Measurements from ENCODE around the gene CALN1.
"Not testable (repeated sequence)": the region's sequence is repeated elsewhere in the genome, so short reads cannot be mapped to it uniquely, and the experiment has no call there.

CALN1 gene

GRCh38 chr7:72268796-72269195 lies 143.3 kb downstream of the CALN1 start:
- no peak for DNase-seq (ENCODE audit: low read depth in 2 of 2, low spot score in 1 of 2)

- no peak for DNase-seq (ENCODE audit: low read depth in 2 of 2, low spot score in 1 of 2)
Observed at GRCh38 chr7:72268090-72268489, 144.0 kb downstream of the CALN1 start.

DNA sequence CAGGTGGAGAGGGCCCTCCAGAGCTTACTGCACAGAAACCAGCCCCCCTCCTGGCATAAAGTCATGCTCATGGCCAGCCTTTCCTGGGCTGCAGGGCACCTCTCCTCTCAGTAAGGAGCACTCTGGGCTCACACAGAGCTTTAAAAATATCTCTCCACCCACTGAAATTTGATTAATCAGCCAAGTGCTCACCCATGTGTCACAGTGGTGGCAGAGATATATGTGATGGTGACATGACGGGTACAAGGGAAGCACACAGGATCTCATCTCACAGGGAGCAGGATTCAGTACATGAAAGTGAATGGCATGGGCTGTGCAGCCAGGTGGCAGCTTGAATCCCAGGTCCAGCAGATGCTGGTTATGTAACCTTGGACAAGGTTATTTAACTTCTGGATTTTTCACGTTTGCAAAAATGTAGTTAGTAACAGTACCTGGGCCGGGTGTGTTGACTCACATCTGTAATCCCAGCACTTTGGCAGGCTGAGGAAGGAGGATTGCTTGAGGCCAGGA lies 144.8 kb downstream of the CALN1 start:
- DNase-seq (ENCODE audit: low read depth in 2 of 2, low spot score in 1 of 2), result no peak

DNA sequence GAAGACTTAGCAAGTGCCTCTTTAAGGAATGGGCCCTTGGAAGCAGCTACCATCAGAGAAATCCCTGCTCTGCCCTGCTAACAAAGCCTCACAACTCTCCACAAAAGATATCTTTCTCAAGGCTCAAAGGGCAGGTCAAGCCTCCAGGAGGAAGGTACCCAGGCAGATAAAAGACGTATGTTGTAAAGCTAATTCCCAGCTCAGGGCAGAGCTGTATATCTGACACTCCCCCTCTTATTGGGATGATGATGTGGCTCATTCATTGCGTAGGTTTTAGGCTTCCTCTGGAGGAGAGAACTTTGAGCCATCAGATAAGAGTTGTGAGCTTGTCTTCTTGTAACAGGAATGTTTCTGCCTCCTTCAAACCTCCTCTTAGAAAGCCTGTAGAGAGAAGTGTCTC lies 145.4 kb downstream of the CALN1 start:
- no peak for DNase-seq (ENCODE audit: low read depth in 2 of 2, low spot score in 1 of 2)

DNA sequence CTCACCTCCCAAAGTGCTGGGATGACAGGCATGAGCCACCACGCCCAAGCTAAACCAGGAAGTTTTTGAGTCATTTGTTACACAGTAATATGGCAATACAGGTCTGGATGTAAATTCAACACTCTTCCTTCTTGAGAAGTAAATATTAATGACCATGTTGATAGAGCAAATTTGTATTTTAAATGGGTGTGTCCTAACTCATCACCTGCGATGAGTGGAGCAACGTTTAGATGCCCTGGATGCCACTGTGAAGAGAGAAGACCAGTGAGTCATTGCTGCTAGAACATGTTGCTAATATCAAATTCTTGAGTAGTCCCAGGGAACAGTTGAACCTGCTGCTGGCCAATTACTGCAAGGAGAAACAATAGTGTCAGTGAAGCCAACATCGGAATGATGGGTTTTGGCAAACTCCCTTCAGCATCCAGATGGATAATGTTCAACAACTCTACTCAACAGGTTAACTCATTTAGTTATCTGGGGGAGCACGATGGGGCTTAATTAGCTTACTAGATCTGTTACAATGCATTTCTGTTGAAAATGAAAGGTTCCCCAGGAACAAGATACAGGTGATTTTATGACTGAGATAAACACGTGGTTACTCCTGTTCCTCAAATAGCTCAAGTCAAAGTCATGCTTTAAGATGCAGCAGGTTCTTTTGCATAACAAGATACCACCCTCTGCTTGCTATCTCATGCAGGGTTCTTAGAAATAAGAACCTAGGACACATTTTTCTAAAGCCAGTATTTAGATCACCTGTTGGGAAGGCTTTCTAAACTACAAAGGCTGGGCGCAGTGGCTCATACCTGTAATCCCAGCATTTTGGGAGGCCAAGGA lies 146.8 kb downstream of the CALN1 start:
- no peak for DNase-seq (ENCODE audit: low read depth in 2 of 2, low spot score in 1 of 2)

- DNase-seq (ENCODE audit: low read depth in 2 of 2, low spot score in 1 of 2), result no peak
Observed at GRCh38 chr7:72260406-72260805, 151.7 kb downstream of the CALN1 start.

- no peak for DNase-seq (ENCODE audit: low read depth in 2 of 2, low spot score in 1 of 2)
Observed at GRCh38 chr7:72258074-72258473, 154.1 kb downstream of the CALN1 start.

DNA sequence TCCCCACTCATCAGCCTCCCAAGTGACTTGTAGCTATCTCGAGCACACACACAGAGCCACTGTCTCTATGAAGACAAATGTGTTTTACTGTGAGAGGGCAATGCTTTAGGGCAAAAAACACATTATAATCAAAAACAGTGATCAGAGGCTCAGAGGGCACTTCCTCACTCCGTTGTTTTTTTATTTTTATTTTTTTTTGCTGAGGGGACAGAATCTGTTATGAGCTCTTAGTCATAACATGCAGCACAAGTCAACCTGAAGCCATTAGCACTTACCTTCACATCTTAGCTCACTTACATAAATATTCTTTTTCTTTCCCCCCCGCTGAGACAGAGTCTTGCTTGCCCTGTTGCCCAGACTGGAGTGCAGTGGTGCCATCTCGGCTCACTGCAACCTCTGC lies 157.7 kb downstream of the CALN1 start:
- no peak for DNase-seq (ENCODE audit: low read depth in 2 of 2, low spot score in 1 of 2)

DNA sequence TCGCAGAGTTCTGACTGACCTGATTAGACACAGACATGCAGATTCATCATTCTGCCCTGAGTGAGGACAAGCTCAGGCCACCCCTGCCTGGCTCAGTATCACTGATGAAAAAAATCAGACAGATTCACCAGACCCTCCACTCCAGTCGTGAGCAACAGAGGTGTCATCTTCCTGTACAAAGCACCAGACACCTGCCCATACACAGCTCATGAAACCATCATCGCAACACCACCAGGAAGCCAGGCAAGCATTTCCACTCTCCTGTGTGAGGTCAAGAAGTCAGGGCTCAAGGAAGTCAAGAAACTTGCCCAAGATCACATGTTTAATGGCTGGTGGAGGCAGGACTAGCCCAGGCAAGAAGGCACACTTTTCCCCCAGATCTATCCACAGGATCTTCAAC lies 163.0 kb downstream of the CALN1 start:
- DNase-seq (ENCODE audit: low read depth in 2 of 2, low spot score in 1 of 2), result no peak

DNA sequence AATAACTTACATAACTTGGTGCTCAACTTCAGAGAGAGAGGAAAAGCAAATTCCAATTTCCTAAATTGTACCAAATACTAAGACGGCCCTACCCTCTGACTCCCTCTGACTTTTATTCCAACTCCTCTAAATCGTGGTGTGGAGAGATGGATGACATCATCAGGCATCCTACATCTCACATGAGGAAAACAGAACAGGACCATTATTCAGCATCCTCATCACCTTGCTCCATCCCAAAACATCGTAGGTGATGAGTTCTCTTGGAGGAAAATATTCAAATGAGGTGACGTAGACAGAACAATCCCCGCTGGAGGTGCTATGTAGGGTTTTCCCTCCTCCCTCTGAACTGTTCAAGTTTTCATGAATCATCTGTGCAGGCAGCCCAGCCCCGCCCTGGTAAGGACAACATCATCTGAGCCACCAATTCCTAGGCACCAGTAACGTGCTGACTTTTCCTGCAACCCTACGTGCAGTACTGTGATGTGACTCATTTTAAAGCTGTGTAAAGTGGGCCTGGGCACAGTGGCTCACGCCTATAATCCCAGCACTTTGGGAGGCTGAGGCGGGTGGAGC lies 167.2 kb downstream of the CALN1 start:
- no peak for DNase-seq (ENCODE audit: low read depth in 2 of 2, low spot score in 1 of 2)

DNA sequence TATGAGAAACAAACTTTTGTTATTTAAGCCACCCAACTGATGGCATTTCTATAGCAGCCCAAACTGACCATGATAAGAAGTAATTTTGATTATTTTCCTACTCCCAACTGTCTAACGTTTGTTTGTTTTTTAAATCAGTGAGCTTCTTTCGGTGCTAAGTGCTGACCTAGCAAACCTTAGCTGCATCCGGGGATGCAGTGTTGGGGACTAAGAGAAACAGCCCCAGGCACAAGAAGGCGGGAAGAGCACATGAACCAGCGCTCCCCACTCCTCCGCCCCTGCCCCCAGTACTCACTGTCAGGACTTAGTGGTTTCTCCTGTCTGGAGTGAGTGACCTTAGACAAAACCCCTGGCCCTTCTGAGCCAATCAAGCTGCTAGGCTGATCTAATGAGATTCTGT lies 168.8 kb downstream of the CALN1 start:
- no peak for DNase-seq (ENCODE audit: low read depth in 2 of 2, low spot score in 1 of 2)

GRCh38 chr7:72235351-72235750 lies 176.8 kb downstream of the CALN1 start:
- DNase-seq (ENCODE audit: low read depth in 2 of 2, low spot score in 1 of 2), result no peak

DNA sequence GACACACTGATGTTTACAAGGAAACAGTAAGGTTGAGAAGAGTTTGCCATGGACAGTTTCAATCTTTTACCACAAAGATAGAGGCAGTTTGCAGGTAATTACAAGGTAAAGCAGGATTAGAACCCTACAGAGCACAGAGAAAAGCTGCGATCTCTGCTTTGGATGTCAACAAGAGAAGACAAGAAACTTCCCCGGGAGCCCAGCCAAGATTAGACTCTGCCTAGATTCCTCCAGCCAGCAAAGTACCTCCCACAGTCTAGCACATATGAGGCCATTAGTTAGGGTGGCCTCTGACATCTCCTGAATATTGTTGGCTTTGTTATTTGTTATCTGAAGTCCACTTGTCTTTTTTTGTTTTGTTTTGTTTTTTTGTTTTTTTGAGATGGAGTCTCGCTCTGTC lies 178.1 kb downstream of the CALN1 start:
- no peak for DNase-seq (ENCODE audit: low read depth in 2 of 2, low spot score in 1 of 2)

GRCh38 chr7:72230281-72230680 lies 181.9 kb downstream of the CALN1 start:
- DNase-seq (ENCODE audit: low read depth in 2 of 2, low spot score in 1 of 2), result no peak

GRCh38 chr7:72223351-72223750 lies 188.8 kb downstream of the CALN1 start:
- DNase-seq (ENCODE audit: low read depth in 2 of 2, low spot score in 1 of 2), result no peak

GRCh38 chr7:72222136-72222535 lies 190.0 kb downstream of the CALN1 start:
- DNase-seq (ENCODE audit: low read depth in 2 of 2, low spot score in 1 of 2), result no peak

- no peak for DNase-seq (ENCODE audit: low read depth in 2 of 2, low spot score in 1 of 2)
Observed at GRCh38 chr7:72219500-72219899, 192.6 kb downstream of the CALN1 start.

DNA sequence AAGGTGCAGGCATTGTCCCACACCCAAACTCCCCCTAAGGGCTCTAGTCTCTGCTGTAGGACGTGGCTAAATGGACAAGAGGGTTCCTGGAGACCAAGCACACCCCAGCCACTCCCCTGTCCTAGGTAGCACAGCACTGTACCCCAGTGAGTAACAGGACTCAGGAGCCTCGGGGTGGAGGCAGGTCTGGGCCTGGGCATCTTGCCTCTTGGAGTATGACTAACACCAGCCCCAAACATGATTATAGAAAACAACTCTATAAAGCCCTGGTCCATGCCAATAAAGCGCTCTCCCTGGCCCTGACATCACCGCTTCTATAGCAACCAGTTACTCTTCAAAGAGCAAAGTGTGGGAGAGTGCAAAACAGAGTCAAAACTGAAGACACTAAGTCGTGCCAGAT lies 195.0 kb downstream of the CALN1 start:
- DNase-seq (ENCODE audit: low read depth in 2 of 2, low spot score in 1 of 2), result no peak

DNA sequence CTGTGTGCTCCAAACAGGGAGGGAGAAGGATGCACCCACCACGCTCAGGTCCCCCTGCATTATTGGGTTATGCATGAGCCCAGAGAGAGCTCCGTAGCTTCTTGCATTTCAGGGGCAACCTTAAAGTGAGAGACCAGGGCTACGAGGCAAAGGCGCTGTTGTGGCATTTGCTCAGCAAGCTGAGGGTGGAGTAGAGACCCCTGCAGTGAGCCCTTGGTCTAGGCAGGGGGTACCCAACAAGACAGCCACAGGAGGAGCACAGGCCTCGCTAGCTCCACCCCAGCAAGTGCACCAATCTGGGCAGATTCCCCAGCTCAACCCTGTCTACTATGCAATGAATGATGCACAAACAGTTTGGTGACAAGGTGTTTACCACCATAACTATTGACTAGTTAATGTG lies 198.4 kb downstream of the CALN1 start:
- no peak for DNase-seq (ENCODE audit: low read depth in 2 of 2, low spot score in 1 of 2)

- DNase-seq (ENCODE audit: low read depth in 2 of 2, low spot score in 1 of 2), result no peak
Observed at GRCh38 chr7:72213081-72213480, 199.1 kb downstream of the CALN1 start.

DNA sequence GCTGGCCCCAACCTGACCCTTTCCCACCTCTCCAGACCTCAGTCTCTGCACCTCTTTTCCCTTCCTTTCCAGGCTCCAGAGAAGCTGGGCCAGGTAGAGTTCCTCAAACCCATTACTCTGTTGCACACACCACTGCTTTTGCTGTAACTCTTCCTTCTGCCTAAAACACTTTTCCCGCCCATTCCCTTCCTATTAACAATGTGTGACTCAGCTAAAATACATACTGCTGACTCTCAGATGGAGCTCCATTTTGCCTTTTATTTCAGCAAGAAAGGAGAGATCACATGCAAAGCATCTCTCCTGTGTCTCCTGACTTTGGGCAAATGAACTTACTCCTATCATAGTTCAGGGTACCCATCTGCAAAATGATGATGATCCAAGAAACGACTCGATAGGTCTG lies 201.0 kb downstream of the CALN1 start:
- no peak for DNase-seq (ENCODE audit: low read depth in 2 of 2, low spot score in 1 of 2)

- DNase-seq (ENCODE audit: low read depth in 2 of 2, low spot score in 1 of 2), result not testable (repeated sequence)
Observed at GRCh38 chr7:72209006-72209405, 203.1 kb downstream of the CALN1 start.

DNA sequence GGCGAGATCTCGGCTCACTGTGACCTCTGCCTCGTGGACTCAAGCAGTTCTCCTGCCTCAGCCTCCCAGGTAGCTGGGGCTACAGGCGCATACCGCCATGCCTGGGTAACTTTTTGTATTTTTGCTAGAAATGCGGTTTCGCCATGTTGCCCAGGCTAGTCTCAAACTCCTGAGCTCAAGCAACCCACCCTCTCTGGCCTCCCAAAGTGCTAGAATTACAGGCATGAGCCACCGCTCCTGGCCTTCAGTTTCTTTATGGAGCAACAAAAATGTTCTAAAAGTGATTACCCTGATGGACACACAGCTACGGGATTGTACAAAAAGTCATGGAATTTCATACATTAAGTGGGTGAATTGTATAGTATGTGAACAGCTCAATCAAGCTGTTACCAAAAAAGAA lies 216.0 kb downstream of the CALN1 start:
- no peak for DNase-seq (ENCODE audit: low read depth in 2 of 2, low spot score in 1 of 2)

All from stimulated activated CD8-positive, alpha-beta memory T cell treated with anti-CD3 and anti-CD28 coated beads, Interleukin-4, amount 100 ng/mL, for 4 hours (primary cell).